IMR-90 (cell line): ENCODE results near the gene SOX12. TPM values are rescaled to one million over a fixed set of nuclear protein-coding genes. Genes with fewer than 3 reads are reported as not detected.

Experiments
- ATAC-seq: fragments of 200-7000 bp; cut with Tn5 transposase; 2 replicates; pipeline ENCODE4 v1.9.1; 2020; ENCODE audit warnings: low read depth, mild to moderate bottlenecking, moderate library complexity
- BruUV-seq: library from RNA; stranded (reverse); fragments of 400-500 nt; replicated peaks from 2 replicates; lab custom pipeline; 2021; lab: Mats Ljungman, UMichigan
- CTCF ChIA-PET: fragments of 300-600 bp; formaldehyde crosslinking; extraction: SDS; loops from one replicate; lab custom pipeline; 2021; ENCODE audit warnings: antibody characterized with exemption; lab: Yijun Ruan, JAX
- POLR2A ChIA-PET: fragments of 300-600 bp; sonication (Branson Sonifier 250); formaldehyde crosslinking; loops from one replicate; lab custom pipeline; 2022; ENCODE audit warnings: antibody characterized with exemption; ENCODE audit not compliant: unreplicated experiment; lab: Charles Lee
- DNase-seq: peaks from one replicate; pipeline ENCODE4 v3.0.0; 2013
- H2AFZ ChIP-seq: replicated peaks from 2 replicates; pipeline ENCODE3; 2013; ENCODE audit warnings: low read length, mild to moderate bottlenecking; ENCODE audit not compliant: poor library complexity
- H2AK5ac ChIP-seq: 2 replicates; pipeline ENCODE4 v1.6.1; 2013; ENCODE audit warnings: low read depth, low read length, inconsistent platforms
- H2AK9ac ChIP-seq: replicated peaks from 2 replicates; pipeline ENCODE3; 2013; ENCODE audit warnings: mild to moderate bottlenecking, low read depth, low read length, moderate library complexity; ENCODE audit not compliant: poor library complexity
- H2BK120ac ChIP-seq: 2 replicates; pipeline ENCODE4 v1.6.1; 2013; ENCODE audit warnings: low read depth, low read length, inconsistent platforms
- H2BK15ac ChIP-seq: 3 replicates; pipeline ENCODE4 v1.6.1; 2013; ENCODE audit warnings: low read depth, low read length, inconsistent platforms
- H2BK20ac ChIP-seq: 2 replicates; pipeline ENCODE4 v1.6.1; 2013; ENCODE audit warnings: low read depth, mild to moderate bottlenecking, inconsistent platforms, low read length, moderate library complexity
- H2BK5ac ChIP-seq: 2 replicates; pipeline ENCODE4 v1.6.1; 2013; ENCODE audit warnings: mild to moderate bottlenecking, low read depth, low read length, inconsistent platforms; ENCODE audit not compliant: poor library complexity, severe bottlenecking
- H3K14ac ChIP-seq: replicated peaks from 2 replicates; pipeline ENCODE4 v1.6.1; 2013; ENCODE audit warnings: low read depth, low read length, inconsistent platforms
- H3K18ac ChIP-seq: 2 replicates; pipeline ENCODE4 v1.6.1; 2013; ENCODE audit warnings: low read depth, low read length, control low read depth
- H3K23ac ChIP-seq: 2 replicates; pipeline ENCODE4 v1.6.1; 2013; ENCODE audit warnings: low read depth, low read length, inconsistent platforms
- H3K27ac ChIP-seq: 2 replicates; pipeline ENCODE4 v1.5.1; 2013; ENCODE audit warnings: mild to moderate bottlenecking, control low read depth, low read length; ENCODE audit not compliant: insufficient read depth
- H3K27me3 ChIP-seq: 2 replicates; pipeline ENCODE4 v1.6.1; 2013; ENCODE audit warnings: low read length; ENCODE audit not compliant: control insufficient read depth, insufficient read depth
- H3K36me3 ChIP-seq: 2 replicates; pipeline ENCODE4 v1.6.1; 2013; ENCODE audit warnings: low read length, mixed read lengths; ENCODE audit not compliant: control insufficient read depth, insufficient read depth
- H3K4ac ChIP-seq: 2 replicates; pipeline ENCODE4 v1.6.1; 2013; ENCODE audit warnings: low read depth, low read length, inconsistent platforms
- H3K4me1 ChIP-seq: 2 replicates; pipeline ENCODE4 v1.6.1; 2013; ENCODE audit warnings: low read length, mixed read lengths; ENCODE audit not compliant: control insufficient read depth, insufficient read depth
- H3K4me2 ChIP-seq: 2 replicates; pipeline ENCODE4 v1.6.1; 2013; ENCODE audit warnings: low read depth, mild to moderate bottlenecking, control low read depth, low read length, moderate library complexity
- H3K4me3 ChIP-seq: 2 replicates; pipeline ENCODE4 v1.5.1; 2013; ENCODE audit warnings: low read depth, mild to moderate bottlenecking, control low read depth, low read length, moderate library complexity; ENCODE audit not compliant: insufficient read depth
- H3K56ac ChIP-seq: 2 replicates; pipeline ENCODE4 v1.6.1; 2013; ENCODE audit warnings: low read length, inconsistent platforms; ENCODE audit not compliant: insufficient read depth; ENCODE audit errors: extremely low read depth
- H3K79me1 ChIP-seq, 2 experiments: 2 replicates each; pipeline ENCODE4 v1.6.1; 2013; ENCODE audit warnings: low read length in 2 of 2, inconsistent platforms in 1 of 2, low read depth in 1 of 2
- H3K9ac ChIP-seq: 2 replicates; pipeline ENCODE4 v1.6.1; 2013; ENCODE audit warnings: low read depth, low read length, control low read depth
- H3K9me1 ChIP-seq: 2 replicates; pipeline ENCODE4 v1.6.1; 2013; ENCODE audit warnings: low read length, inconsistent platforms; ENCODE audit not compliant: insufficient read depth
- H3K9me3 ChIP-seq: 2 replicates; pipeline ENCODE4 v1.6.1; 2013; ENCODE audit warnings: low read length; ENCODE audit not compliant: control insufficient read depth, insufficient read depth
- H4K20me1 ChIP-seq: 2 replicates; pipeline ENCODE4 v1.6.1; 2013; ENCODE audit warnings: low read length, inconsistent platforms; ENCODE audit not compliant: insufficient read depth
- H4K5ac ChIP-seq: 2 replicates; pipeline ENCODE4 v1.6.1; 2013; ENCODE audit warnings: mild to moderate bottlenecking, low read depth, low read length, control low read depth
- H4K8ac ChIP-seq, 2 experiments: 2 replicates each; pipeline ENCODE4 v1.6.1; 2013; ENCODE audit warnings: low read depth in 2 of 2, low read length in 2 of 2, control low read depth in 1 of 2, inconsistent platforms in 1 of 2
- H4K91ac ChIP-seq: 2 replicates; pipeline ENCODE4 v1.6.1; 2013; ENCODE audit warnings: low read depth, low read length, inconsistent platforms; ENCODE audit not compliant: insufficient read depth
- ELK1 ChIP-seq: fragments of 150-350 bp; IDR thresholded peaks from 2 replicates; pipeline ENCODE4 v1.6.1; 2016; ENCODE audit warnings: low read depth, mild to moderate bottlenecking, low read length, moderate library complexity, borderline replicate concordance
- FOS ChIP-seq: fragments of 150-350 bp; IDR thresholded peaks from 2 replicates; pipeline ENCODE4 v1.6.1; 2016; ENCODE audit warnings: low read depth, low read length
- MAZ ChIP-seq: IDR thresholded peaks from 2 replicates; pipeline ENCODE4 v1.6.1; 2012; ENCODE audit warnings: low read depth, mild to moderate bottlenecking, low read length, improper control_type of control experiment, moderate library complexity, borderline replicate concordance
- USF2 ChIP-seq: fragments of 150-350 bp; IDR thresholded peaks from 2 replicates; pipeline ENCODE4 v1.6.1; 2017; ENCODE audit warnings: mild to moderate bottlenecking, antibody characterized with exemption, low read length, low read depth
- dilution Hi-C: fragments of 300-500 bp; cut with HindIII; formaldehyde crosslinking; loops from one replicate; pipeline ENCODE4 v1.14.3; 2018; ENCODE audit warnings: low sequenced_read_pairs; ENCODE audit not compliant: unreplicated experiment
- in situ Hi-C: fragments of 300-500 bp; cut with MboI; formaldehyde crosslinking; loops from 3 replicates; pipeline ENCODE4 v1.14.3; 2019; ENCODE audit warnings: low sequenced_read_pairs, inconsistent platforms, mixed read lengths
- intact Hi-C: fragments of 100-400 bp; cut with micrococcal nuclease; formaldehyde crosslinking; loops from 2 replicates; pipeline ENCODE4 v1.10.0; 2022
- polyA plus RNA-seq, 3 experiments: library from polyadenylated mRNA; depleted of rRNA; stranded (reverse); fragments of >200 nt; gene quantifications; 2 replicates each; pipeline ENCODE4 v1.2.3, GENCODE V29; 2012; ENCODE audit warnings: low replicate concordance in 1 of 3
- total RNA-seq: library from RNA; depleted of rRNA; stranded (reverse); fragments of >200 nt; gene quantifications from 2 replicates; pipeline ENCODE4 v1.2.3, GENCODE V29; 2012

SOX12 gene
- total and polyA plus RNA-seq, 2 of the 4 experiments (the other 2 are of a cell fraction) = 1.1 to 6.2 TPM

- TF ChIP-seq USF2 (no peak), ELK1 (no peak), FOS (no peak), MAZ (no peak)
- DNase-seq (no peak), ATAC-seq (no peak)
- no peak overlapping the region for H2BK120ac ChIP-seq
- dilution Hi-C loops (no loop called here), in situ Hi-C loops (no loop called here), intact Hi-C loops (no loop called here)
- H4K5ac ChIP-seq = no peak overlapping the region
- H2BK5ac ChIP-seq = no peak overlapping the region
- 0 out of 2 replicates have a peak, but pooled peaks cover 1% of the 10 kb centered on the region for H3K36me3 ChIP-seq
- H3K4me1 ChIP-seq = peaks cover 4% of the 10 kb centered on the region
- H3K56ac ChIP-seq = no peak overlapping the region
- POLR2A ChIA-PET = no interaction called here
- no peak overlapping the region for H2BK20ac ChIP-seq
- no peak overlapping the region for H3K23ac ChIP-seq
- no peak overlapping the region for H3K18ac ChIP-seq
- H2AK9ac ChIP-seq = no peak overlapping the region
- H3K79me1 ChIP-seq = peaks cover 14 to 17% of the 10 kb centered on the region in 2 experiments; a peak in 3 of 4 replicates
- CTCF ChIA-PET = no interaction called here
- no peak overlapping the region for H2BK15ac ChIP-seq
- no peak overlapping the region for H2AFZ ChIP-seq
- H3K9me1 ChIP-seq = peaks cover 7% of the 10 kb centered on the region
- H3K27ac ChIP-seq = no peak overlapping the region
- H3K9ac ChIP-seq = no peak overlapping the region
- H3K27me3 ChIP-seq = no peaks in the 10 kb centered on the region
- peaks cover 4% of the 10 kb centered on the region for H4K20me1 ChIP-seq
- H3K4me2 ChIP-seq = no peak overlapping the region
- H2AK5ac ChIP-seq = no peak overlapping the region
- H4K8ac ChIP-seq = no peak overlapping the region
- BruUV-seq = no TSS peak
- no peak overlapping the region for H3K14ac ChIP-seq
- no peak overlapping the region for H3K4ac ChIP-seq
- H4K91ac ChIP-seq = no peak overlapping the region
- no peak overlapping the region for H3K4me3 ChIP-seq
- peaks cover 9% of the 10 kb centered on the region for H3K9me3 ChIP-seq
Observed at GRCh38 chr20:343107-343506, 17.8 kb downstream of the SOX12 start.
